Spleen (tissue), 7 donors: ENCODE data around the gene SPN.

Experiments
- POLR2AphosphoS5 ChIP-seq, 3 donors: sonication (generic); formaldehyde crosslinking; IDR thresholded peaks; one replicate each; pipeline ENCODE4 v1.5.1; 2017; ENCODE audit warnings: antibody characterized with exemption in 3 of 3
- TF ChIP-seq, protein P1 (sequence below), 11 experiments: fragments of 200-600 bp in 7 of 11; fragments of 450-650 bp in 4 of 11; sonication (generic) in 4 of 11; IDR thresholded peaks in 8 of 11; conservative IDR thresholded peaks in 3 of 11; 1 replicate in 7 of 11; 2 replicates in 4 of 11; pipeline versions ENCODE4 v1.4.0 to v1.8.0; 2016 to 2021; ENCODE audit warnings: antibody characterized with exemption in 11 of 11, inconsistent platforms in 4 of 11, mild to moderate bottlenecking in 1 of 11
- donor health status: DM: no; HTN: no; CAD: no; lungs with moderate emphysema.
- donor health status: DM: no; HTN: no; CAD: no.
- donor health status: DM: no; HTN: no; CAD: no.

DNA sequence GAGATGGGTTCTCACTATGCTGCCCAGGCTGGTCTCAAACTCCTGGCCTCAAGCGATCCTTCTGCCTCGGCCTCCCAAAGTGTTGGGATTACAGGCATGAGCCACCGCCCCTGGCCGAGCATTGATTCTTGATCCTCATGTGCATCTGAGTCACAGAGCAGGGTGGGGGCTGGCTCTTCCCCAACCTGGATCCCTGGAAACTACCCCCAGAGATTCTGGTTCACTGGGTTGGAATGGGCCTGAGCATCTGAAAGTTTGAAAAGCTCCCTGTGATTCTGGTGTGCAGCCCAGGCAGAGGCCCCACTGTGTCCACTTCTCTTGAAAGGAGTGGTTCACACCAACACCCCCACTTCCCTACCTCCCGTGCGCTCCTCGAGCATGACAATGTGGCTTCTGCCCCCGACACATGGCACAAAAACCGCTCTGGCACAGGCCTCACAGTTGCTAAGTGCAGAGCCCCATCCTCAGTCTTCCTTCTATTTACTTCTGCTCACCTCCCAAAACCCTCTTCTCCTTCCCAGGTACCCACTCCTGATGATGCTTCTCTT, 20.6 kb downstream of the SPN start:
- TF ChIP-seq, protein P1, sequence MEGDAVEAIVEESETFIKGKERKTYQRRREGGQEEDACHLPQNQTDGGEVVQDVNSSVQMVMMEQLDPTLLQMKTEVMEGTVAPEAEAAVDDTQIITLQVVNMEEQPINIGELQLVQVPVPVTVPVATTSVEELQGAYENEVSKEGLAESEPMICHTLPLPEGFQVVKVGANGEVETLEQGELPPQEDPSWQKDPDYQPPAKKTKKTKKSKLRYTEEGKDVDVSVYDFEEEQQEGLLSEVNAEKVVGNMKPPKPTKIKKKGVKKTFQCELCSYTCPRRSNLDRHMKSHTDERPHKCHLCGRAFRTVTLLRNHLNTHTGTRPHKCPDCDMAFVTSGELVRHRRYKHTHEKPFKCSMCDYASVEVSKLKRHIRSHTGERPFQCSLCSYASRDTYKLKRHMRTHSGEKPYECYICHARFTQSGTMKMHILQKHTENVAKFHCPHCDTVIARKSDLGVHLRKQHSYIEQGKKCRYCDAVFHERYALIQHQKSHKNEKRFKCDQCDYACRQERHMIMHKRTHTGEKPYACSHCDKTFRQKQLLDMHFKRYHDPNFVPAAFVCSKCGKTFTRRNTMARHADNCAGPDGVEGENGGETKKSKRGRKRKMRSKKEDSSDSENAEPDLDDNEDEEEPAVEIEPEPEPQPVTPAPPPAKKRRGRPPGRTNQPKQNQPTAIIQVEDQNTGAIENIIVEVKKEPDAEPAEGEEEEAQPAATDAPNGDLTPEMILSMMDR (IDR thresholded peaks at IDR 0.05 in 8 of 11, conservative IDR thresholded peaks at IDR 0.05 in 3 of 11): no peak
- no peak for TF ChIP-seq POLR2AphosphoS5 (IDR thresholded peaks at IDR 0.05)
